Islet precursor cell (in vitro differentiated cells): Measurements from ENCODE around the gene XAF1.
"Not testable (repeated sequence)": the region's sequence is repeated elsewhere in the genome, so short reads cannot be mapped to it uniquely, and the experiment has no call there.

Experiments used
- DNase-seq: peaks from one replicate; pipeline ENCODE4 v3.0.0-alpha.2; 2018

The XAF1 gene, protein sequence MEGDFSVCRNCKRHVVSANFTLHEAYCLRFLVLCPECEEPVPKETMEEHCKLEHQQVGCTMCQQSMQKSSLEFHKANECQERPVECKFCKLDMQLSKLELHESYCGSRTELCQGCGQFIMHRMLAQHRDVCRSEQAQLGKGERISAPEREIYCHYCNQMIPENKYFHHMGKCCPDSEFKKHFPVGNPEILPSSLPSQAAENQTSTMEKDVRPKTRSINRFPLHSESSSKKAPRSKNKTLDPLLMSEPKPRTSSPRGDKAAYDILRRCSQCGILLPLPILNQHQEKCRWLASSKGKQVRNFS

DNA sequence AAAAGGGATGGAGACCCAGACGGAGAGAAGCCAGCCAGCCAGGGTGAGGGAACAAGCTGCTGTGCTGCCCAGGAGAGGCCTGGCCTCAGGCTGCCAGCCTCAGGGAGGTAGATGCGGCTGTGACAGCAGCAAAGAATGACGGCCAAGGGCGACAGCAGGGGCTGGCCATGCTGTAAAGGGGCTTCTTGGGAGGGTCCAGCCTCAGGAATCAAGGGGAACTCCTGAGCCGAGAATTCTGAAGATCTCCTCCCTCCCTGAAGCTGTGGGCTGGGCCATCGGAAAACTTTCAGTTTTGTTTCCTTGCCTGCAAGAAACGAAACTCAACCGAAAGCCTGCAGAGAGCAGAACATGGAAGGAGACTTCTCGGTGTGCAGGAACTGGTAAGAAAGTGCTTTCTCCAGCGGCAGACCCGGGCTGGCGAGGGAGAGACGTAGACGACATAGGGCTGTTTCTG lies at the start of gene XAF1:
XAF1 (plus strand) TSS at position 316 of the 454 bp plus-strand sequence; CDS start at position 349, 33 bp downstream.
- no peak for DNase-seq

DNA sequence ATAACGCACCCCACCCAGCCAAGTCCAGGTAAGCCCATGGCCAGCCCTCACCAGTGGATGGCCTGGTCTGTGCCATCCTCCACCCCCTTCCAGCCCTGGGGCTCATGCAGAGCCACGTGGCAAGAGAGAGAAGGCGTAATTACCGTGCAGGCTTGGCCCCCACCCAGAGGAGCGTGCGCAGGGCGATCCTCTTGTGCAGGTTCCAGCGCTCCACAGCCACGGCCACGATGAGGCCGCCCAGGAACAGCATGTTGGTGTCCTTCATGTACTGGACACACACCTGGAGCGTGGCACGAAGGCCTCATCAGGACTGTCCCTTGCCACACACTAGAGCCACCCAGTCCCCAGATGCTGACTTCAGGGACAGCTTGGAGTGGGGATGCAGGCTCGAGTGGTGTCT lies 49.3 kb upstream of the XAF1 start:
- peak; percentile 46 for DNase-seq

DNA sequence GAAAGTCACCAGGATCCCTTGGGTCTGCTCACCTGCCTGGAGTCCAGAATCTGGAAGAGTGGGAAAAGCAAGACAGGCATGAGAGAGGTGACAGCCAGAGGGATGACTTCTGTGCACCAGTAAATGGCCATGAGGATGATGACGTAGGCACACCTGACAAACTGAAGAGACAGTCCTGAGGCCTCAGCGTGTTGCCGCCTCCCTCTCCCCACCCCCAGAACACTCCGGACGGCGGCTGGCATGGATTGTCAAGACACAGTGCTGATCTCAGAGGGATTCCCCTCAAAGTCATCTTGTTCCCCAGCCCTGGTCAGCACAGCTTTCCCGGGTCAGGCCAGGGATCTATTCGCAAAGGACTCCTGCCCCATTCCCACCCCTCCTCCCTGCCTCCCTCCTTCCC lies 48.9 kb upstream of the XAF1 start:
- peak; percentile 50 for DNase-seq

DNA sequence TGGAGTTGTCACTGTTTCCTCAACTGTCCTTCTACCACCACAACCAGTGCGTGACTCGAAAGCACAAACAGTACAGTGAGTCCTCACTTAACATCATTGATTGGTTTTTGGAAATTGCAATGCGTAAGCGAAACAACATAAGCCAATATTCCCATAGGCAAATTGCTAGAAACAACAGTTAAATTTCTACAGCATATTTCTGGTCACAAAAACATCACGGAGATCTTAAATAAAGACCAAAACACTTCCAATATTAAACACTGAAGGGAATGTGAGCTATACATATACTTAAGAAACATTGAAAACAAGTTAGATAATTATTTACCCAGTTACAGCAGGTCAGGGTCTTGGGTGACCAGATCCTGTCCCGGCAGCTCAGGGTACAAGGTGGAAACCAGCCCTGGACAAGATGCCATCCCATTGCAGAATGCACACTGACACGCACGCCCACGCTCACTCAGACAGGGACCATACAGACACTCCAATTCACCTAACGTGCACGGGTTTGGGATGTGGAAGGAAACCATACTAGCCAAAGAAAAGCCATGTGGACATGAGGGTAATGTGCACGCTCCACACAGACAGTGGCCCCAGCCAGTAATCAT lies 47.4 kb upstream of the XAF1 start:
- peak; percentile 47 for DNase-seq

DNA sequence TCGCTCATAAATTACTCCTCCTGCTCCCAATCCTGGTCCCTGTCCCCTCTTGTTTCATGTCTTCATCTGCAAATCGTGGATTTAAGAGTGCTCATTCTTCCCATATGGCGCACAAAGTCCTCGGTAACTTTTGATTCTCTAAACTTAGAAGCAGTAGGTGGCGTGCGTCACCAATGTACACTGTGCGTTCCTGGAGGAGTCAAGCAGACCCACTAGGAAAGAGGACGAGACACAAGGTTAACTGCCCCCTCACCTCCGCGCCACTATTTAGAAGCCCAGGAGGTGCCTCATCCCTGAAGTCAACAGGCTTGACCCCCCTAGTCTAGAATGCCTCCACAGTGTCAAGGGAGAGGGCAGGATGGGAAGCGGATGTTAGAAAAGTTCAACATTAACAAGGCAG lies 45.5 kb upstream of the XAF1 start:
- peak; percentile 53 for DNase-seq

DNA sequence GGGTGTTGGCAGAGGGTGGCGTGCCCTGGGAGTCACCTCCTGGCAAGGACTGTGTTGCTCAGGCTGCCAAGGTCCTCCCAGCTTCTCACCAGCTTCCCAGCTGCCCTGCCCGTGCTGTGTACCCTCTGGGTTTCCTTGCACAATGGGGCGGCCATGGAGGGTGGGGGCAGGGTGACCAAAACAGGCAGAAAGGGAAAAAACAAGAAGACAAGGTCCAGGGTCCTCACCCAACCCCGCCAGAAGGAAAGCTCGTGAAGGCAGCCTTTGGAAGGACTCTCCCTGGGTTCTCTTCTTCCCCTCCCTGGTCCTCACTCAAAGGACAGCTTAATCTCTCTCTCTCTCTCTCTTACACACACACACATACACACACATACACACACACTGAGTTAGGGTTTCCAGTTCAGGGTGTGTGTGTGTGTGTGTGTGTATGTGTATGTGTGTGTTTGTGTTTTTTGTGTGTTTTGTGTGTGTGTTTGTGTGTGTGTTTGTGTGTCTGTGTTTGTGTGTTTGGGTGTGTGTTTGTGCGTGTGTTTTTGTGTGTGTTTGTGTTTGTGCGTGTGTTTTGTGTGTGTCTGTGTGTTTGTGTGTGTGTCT lies 44.7 kb upstream of the XAF1 start:
- peak; percentile 48 for DNase-seq

DNA sequence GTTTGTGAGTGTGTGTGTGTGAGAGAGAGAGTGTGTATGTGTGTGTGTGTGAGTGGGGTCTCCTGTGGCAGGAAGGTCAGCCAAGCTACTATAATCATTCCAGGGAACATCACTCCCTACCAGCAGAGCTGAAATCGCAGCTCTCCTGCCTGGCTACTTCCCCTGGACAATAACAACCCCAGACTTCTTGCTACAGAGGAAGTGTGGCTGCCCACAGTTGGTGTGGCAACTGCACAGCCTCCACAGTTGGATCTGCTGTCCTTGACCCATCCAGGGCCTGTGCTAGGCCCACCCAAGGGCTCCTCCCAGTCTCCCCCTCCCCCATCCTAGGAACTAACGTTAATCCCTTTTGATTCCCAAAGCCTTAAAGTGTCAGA lies 44.2 kb upstream of the XAF1 start:
- DNase-seq: no peak

DNA sequence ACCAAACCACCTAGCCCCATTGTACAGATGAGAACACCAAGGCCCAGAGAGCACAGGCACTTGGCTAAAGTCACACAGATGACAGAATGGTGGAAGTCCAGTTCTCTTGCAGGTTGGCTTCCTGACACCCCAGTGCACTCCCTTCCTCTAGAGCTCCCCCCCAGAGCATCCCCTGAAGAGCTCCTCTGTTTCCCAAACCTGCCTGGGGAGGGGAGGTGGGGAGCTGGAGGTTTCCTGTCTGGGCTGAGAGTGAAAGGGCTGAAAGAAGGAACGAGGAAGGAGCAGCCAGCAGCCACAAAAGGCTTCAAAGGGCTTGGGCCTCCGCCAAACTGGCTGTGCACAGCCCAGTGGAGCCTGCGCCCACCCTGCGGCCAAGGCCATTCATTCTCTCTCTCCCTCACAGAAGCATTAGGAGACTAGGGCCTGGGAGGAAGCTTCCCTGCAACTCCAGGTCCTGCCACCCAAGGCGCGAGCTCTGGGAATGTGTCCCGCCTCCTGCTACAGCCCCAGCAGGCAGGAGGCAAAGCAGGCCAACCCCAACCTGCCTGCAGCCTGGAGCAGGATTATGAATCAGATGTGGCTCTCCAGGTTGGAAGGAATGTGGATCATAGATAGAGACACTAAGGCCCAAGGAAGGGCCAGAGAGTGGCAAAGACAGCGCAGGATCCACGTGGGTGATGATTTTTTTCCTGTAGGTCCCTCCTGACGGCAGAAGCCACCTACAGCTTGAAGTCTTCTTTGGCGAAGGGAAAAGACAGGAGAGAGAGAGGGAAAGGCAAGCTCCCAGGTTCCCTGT lies 43.6 kb upstream of the XAF1 start:
- DNase-seq: peak; percentile 95

DNA sequence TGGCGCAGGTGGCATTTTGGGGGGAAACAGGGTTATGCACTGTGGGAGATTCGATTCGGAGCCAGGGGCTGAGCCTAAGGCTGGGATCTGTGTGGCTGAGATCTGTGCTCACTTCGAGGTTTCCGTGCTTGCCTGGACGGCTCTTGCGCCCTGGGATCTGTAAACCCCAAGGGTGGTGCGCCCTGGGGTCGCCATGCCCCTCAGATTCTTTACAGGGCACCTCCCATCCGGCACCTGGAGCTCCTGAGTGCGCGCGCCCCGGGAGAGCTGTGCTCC lies 43.1 kb upstream of the XAF1 start:
- DNase-seq: no peak

DNA sequence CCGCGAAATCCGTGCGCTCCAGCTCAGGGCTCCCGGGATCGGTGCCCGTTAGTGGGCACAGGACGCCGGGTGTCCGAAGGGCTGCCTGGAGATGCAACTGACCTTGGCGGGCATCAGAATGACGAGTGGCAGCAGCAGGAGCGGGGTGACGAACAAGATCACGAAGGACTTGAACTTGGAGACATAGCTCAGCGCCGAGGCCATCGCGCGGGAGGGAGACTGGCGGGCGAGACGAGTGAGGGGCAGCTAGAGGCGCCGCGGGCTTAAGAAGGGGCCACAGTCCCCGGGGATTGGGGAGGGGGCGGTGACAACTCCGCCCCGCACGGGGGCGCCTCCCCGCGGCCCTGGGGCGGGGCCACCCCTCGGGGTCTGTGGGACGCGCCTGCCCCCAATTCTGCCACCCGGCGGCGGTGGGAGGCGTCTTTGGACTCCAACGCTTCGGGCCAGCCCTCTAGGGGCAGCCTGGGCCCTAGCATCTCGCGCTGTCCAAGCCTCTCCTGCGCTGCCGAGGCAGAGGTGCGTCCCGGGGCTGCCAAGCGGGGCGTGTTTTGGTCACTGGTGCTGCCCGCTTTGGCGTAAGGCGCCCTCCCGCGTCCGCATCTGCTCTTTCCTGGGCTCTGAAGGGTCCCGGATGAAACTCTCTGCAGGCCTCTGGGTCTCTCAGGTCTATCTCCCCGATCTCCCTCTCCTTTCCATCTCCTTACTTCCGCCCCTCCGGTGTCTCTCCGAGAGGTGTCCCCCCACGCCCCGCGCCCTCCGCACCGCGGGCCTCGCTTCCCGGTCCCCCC lies 42.5 kb upstream of the XAF1 start, which contains the start of gene SLC13A5:
SLC13A5 (minus strand) TSS at position 240 of the 788 bp plus-strand sequence; CDS start at position 204, 36 bp downstream.
- peak; percentile 95 for DNase-seq

DNA sequence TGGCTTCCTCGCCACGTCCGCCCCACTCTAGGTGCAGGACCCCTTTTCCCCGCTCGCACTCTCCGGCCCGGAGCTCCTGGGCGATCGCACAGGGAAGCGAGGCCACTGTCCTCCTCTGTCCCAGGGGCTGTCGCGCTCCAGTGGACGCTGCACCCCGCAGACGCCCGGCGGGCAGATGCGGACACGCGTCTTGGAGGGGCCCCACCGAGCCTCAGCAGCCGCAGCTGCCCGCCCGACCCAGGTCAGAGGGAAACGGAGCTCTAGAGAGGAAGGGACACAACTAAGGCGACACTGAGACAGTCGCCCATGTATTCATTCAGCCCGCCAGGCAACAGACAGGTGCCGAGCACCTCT lies 42.0 kb upstream of the XAF1 start:
- no peak for DNase-seq

DNA sequence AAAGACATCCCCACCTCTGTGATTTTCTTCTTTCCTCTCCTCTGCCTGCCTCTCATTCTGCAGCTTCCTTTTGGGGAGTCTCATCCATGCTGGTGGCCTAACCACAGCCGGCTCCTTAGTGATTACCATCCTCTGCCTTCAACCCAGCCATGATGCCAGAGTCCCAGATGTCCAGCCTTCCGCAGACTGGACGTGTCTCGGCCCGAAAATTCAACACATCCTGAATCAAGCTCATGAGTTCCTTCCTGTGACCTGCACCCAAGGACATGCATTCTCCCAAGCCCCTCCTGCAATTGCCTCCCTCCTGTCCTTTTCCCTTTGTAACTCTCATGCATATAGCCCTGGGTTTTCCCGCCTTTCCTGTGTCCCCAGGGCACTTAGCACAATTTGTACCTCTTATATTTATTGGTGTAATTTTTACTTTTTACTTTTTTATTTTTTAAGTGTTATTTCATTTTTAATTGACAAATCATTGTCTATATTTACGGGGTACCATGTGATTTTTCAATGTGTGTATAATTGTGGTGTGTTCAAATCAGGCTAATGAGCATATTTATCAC lies 41.5 kb upstream of the XAF1 start:
- DNase-seq: no peak

DNA sequence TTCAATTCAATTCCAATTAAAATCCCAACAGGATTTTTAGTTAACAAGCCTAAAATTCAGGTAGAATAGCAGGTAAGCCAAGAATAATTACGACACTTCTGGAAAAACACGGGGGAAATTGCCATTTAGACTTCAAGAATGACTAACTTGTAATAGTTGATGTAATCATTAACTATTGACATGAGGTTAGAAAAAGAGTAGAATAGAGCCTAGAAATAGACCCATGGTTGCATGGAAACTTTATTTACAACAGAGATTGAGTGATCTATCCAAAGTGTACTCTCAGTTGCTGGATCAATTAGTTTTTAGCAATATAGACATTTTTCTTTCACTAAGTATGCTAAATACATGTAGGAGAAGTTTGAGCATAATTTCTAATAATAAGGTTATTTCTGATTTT lies 39.1 kb upstream of the XAF1 start:
- no peak for DNase-seq

DNA sequence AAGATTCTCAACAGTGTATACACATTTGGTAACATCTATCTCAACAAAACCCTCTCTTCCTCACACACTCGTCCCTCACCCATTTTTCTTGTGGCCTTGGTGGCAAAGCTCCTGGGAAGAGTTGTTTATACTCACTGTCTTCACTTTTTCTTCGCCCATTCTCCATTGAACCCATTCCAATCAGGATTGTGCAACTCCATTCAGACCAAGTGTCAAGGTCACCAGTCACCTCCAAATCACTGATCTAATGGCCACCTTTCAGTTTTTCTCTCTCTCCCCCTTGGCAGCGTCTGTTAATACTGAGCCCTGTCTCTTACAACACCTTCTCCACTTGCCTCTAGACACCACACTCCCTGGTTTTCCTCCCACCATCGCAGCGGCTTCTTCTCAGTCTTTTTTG lies 34.1 kb upstream of the XAF1 start:
- DNase-seq: peak; percentile 41

DNA sequence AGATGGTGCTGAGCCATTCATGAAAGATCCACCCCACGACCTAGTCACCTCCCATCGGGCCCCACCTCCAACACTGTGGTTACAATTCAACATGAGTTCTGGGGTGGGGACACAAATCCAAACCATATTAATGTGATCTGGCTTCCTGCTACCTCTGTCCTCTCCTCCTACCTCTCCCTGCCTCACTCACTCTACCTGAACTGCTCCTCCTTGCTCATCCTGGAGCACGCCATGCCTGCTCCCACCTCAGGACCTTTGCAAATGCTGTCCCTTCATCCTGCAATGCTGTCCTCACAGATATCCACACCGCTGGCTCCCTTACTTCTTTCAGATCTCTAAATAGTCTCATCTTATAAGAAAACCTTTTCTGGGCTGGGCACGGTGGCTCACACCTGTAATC lies 31.8 kb upstream of the XAF1 start:
- peak; percentile 31 for DNase-seq

DNA sequence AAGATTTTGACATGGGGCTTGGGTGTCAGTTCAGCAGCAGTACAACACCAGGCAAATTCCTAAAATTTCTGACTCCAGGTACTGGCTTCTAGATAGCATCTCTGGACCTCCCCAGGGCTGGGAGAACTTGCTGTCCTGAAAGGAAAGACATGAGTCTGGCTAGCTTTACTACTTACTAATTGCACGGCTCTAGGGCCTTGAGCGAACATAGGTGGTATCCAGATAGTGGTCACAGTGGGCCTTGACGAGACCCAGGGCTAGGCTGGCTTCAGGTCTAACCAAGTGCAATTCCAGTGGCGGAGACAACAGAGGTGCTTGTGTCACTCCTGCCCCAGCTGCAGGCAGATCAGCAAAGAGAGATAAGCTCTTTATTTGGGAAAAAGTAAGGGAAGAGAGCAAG lies 26.3 kb upstream of the XAF1 start:
- peak; percentile 97 for DNase-seq

DNA sequence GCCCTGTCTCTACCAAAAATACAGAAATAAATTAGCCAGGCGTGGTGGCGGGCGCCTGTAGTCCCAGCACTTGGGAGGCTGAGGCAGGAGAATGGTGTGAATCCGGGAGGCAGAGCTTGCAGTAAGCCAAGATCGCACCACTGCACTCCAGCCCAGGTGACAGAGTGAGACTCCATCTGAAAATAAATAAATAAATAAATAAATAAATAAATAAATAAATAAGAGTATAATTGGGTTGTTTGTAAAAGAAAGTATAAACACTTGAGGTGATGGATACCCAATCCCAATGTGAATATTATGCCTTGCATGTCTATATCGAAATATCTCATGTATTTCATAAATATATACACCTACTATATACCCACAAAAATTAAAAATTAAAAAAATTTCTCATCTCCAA lies 9.2 kb upstream of the XAF1 start:
- not testable (repeated sequence) for DNase-seq

DNA sequence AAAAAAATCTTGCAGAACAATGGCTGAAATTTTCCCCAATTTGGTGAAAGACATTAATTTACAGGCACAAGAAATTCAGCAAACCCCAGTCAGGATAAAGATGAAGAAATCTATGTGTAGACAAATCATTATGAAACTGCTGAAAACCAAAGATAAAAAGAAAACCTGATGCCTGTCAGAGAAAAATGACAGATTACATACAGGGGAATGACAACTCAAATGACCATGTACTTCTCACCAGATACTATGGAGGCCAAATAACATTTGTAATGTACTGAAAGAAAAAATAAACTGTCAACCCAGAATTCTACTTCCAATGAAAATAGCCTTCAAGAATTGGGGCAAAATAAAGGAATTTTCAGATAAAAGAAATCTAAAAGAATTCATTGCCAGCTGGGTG lies 7.2 kb upstream of the XAF1 start:
- no peak for DNase-seq

DNA sequence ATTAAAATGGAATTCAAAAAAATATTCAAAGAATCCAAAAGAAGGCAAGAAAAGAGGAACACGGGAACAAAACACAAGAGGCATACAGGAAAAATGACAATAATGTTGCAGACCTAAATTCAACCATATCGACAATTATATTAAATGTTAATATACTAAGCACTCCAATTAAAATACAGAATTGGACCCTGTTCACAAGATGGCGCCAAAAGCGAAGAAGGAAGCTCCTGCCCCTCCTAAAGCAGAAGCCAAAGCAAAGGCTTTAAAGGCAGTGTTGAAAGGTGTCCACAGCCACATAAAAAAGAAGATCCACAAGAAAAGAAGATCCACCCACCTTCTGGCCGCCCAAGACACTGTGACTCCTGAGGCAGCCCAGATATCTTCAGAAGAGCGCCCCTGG lies 6.3 kb upstream of the XAF1 start:
- DNase-seq: no peak

DNA sequence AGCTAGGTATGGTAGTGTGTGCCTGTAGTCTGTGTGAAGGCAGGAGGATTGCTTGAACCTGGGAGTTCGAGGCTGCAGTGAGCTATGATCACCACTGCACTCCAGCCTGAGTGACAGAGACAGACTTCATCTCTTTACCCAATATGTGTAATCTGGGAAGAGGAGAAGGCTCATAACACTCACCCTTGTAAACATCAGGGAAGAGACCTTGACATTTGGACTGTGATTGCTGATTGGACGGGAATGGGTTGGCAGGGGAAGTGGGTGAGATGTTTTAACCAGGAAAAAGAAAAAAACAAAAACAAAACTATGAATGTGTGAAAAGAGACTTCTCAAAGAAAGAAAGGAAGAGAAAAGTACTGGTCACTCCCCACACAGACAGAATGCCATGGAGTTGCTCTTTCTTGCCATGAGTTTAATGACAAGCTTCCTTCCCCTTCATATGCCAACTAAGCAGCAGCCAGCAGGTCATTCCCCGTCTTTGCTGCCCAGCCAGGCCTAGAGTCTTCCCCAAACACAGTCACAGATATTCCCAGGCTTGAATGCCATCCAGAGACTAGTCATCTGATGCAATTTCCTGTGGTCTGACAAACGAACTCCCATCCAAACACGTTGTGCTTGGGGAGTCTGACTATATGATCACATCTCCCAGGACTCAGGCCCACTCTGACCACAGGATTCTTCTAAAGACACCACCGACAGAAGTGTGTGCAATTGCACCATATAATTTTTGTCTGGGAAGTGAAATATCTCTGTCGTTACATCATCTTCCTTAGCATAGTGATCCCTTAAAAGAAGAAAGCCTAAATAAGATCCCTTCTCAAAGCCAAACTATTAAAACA lies 3.6 kb upstream of the XAF1 start:
- peak; percentile 90 for DNase-seq

DNA sequence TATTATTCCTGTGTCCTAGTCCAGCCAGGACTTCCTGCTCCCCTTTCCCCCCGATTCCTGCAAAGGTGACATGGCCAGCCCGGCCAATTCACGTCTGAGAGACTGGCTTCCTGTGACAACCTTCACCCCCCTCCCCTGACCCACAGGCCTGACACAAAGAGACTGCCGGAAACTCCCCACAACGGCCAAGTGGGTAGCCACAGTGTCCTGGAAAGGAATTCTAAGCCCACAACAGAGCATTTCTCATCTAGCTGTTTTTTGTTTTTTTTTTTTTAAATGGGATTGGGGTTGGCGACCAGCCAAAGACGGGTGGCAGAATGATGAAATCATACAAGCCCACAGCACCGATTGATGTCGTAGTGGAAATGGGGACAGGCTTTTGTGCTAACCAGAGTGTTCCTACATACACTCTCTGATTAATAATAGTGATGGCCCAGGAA lies 2.8 kb upstream of the XAF1 start:
- DNase-seq: peak; percentile 81

DNA sequence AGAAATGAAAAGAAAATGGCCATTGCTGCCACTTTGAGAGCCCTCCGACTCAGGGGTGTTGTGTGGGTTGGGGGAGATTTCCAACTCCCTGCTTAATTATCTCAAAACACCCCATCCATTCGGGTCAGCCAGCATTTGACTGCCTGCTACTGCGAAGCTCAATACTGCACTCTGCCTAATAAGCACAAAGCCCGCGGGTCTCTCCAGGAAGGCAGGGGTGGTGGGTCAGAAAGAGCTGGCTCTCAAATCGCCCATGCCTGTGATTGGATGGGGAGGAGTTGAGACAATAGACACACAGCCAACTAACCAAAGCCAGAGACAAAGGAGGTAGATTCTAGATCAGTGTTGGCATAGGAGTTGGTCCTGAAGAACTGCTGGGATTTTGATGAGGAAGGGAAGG lies 2.3 kb upstream of the XAF1 start:
- DNase-seq: no peak
